NCI-H524 (cell line): Measurements from ENCODE around the gene MYOT.
A peak's percentile ranks its signal among the peaks of the same experiment; 100 is the strongest.
"Not testable (repeated sequence)": the region's sequence is repeated elsewhere in the genome, so short reads cannot be mapped to it uniquely, and the experiment has no call there.

Experiments used
- DNase-seq, 2 experiments: peaks; one replicate each; lab custom pipeline; 2025; lab: John Stamatoyannopoulos, UW

Gene MYOT

DNA sequence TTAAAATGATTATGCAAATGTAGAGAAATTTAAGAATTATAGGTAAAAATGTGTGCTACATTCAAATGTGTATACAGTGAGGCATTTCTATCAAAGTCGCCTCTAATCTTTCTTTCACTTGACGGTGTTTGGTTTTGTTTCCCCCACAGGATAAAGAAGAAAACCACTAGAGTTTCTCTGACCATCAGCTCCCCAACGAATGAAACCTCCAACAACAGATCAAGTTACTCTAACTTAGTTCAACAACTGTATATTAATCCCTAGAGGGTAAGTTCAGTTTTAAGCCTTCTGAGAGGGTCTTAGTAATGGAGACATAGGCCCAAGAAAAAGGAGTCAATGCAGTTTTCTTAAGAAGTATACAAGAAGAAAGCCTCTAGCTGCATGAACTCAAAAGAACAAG lies 11.5 kb upstream of the MYOT start:
- peak in 1 of 2 experiments; percentile 61 for DNase-seq

DNA sequence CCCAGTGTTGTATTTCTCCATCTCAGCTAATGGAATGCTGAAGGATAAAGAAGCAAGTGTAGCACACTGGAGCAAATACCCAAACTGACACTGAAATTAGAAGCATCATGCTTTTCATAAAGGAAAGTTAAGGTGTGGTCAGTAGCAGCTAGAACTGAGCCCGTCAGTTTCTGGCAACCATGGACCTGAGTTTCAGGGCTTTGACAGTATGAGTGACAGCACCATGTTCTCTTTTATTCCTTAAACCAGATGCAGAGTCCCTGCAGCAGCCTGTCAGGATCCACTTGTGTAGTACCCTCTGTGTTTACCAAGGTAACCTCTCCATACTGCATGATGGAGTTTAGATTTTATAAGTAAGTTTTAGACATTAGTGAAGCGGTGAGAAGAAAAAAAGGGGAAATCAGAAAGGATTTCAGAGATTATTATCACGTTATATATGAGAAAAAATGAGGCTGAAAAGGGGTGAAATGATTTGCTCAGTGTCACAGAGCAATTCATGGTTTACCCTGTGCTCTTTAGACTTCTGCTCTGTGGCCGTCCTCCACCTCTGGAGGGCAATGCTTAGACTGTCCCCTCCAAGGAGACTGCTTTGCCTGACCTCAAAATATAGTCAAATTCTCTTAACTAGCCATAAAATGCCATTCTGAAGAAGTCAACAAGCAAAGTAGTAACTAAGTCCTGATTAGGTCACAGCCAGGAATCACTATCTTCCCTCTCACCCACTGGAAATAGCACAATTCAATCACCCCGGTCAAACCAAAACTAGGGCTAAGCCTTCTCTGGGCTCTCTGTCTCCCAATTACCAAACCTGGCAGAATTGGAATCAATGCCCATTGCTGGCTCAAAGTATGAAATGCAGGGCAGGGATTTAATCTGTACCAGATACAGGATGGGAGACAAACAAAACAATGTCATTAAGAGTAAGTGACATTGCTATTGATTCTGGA lies 10.5 kb upstream of the MYOT start:
- no peak for DNase-seq

DNA sequence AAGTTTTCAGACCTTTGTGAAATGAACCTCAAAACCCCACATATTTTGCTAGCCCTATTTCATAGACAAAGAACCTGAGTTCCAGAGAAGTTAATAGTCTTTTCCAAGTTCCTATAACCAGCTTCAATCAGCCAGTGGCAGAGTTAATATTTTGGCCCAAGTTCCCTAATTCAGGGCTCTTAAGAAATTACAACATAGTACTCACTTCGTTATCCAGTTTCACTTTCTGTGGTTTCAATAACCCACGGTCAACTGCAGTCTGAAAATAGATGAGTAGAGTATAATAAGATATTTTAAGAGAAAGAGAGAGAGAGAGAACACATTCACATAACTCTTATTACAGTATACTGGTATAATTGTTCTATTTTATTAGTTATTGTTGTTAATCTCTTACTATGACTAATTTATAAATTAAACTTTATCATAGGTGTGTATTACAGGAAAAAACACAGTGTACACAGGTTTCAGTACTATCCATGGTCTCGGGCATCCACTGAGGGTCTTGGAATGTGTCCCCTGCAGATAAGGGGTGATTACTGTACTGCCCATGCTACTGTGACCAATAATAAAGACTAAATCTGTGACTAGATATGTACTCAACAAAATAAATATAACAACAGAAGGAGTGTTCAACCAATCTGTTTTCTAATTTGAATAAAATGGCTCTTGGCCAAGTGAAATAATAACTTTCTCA lies 9.3 kb upstream of the MYOT start:
- no peak for DNase-seq

DNA sequence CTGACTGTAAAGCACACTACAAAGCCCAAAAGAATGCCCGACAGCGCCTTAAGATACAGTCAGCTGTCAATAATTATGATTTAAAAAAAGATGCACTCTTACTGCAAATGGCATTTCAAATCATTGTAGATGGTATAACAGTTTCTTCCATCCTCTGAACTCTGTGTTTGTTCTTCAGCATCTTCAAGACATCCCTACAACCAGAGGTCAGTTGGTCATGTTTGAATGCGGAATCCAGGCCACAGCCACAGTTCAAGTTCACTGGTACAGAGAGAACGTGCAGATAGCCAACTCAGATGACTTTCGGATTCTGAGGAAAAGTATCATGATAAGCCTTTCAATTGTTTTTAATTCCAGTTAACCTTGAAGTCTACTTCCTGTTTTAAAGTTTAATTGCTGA lies 8.7 kb upstream of the MYOT start:
- no peak for DNase-seq

DNA sequence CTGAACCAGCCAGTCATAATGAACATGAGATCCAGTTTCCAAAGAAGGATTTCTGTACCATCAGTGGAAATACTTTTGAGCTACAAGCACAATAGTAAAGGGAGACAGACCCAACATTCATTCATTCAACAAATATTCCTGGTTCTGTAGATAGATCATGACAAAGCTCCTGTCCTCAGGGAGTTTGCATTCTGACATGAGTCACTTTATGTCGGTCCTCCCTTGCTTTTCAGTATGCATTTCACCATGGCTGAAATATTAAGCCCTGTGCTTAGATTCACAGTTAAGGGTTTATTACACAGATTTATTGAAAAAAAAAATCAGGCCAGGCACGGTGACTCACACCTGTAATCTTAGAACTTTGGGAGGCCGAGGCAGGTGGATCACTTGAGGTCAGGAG lies 5.4 kb upstream of the MYOT start:
- DNase-seq = no peak

DNA sequence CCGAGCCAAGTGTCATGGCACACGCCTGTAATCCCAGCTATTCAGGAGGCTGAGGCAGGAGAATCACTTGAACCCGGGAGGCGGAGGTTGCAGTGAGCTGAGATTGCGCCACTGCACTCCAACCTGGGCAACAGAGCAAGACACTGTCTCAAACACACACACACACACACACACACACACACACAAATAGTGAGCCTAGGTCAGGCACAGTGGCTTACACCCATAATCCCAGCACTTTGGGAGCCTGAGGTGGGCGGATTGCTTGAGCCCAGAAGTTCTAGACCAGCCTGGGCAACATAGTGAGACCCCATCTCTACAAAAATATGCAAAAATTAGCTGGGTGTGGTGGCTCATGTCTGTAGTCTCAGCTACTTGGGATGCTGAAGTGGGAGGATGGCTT lies 4.0 kb upstream of the MYOT start:
- not testable (repeated sequence) for DNase-seq

DNA sequence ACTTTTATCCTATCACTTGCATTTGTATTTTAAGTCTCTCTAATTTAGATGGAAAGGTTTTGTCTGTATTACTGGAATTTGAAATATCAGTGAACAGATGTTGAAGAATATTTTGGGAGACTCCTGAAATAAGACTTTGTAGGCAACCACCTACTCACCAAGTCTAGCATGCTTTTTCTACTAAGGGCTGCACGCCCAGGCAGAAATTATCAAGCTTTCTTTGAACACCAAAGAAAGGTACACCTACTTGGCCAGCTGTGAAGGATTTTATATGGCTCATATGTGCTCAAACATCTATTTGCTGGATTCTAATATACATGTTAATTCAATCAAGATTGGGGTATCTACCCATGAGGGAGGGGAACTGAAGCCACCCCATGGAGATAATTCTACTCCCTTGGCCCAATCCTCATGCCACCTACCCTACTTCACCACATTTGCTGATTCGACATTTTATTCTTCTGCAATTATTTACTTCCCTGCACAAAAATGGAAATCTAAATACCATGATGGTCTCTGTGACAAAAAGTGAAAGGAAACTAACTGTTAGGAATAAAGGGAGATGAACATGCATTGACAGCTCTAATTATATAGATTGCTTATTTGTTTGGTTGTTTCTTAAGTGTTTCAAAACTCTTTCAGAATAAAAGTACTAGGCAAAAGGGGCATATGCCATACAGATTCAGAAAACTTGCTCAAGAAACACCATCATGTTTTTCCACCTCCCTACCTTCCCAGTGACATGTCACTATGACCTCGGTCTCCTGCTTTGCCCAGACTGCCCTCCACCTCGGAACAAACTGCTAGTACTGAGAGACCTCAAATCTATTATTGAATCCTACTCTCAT lies 895 bp upstream of the MYOT start:
- no peak for DNase-seq

DNA sequence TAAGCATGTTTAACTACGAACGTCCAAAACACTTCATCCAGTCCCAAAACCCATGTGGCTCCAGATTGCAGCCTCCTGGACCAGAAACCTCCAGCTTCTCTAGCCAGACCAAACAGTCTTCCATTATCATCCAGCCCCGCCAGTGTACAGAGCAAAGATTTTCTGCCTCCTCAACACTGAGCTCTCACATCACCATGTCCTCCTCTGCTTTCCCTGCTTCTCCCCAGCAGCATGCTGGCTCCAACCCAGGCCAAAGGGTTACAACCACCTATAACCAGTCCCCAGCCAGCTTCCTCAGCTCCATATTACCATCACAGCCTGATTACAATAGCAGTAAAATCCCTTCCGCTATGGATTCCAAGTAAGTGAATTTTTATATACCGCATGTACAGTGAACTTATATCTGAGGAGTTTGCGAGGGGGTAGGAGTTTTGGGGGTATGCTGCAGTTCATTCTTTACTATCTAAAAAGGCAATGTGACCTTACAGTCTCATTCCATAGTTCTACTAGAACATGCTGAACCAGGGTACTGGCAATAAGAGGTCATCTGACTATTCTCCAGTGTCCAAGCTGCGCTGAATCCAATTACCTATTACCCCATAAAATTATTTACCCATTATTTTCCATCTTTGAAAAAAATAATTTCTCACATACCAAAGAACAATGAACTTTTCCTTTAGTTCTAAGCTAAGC lies 3.1 kb downstream of the MYOT start:
- DNase-seq = no peak

DNA sequence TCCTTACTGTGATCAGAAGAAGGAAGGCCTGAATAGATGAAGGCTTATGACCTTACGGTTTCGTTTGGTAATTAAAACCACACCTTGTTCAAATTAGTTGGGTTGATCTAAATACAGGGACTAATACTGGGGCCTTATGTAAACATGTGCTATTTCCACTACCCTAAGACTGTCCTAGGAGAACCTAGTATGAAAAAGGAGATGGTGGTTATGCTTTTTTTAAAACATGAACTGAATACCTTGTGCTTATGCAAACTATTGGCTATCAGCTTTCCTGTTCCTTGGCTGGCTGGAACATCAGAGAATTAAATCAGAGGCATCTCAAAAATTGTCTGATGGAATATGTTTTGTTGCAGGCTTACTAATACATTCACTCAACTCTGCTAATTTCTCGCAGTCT lies 3.9 kb downstream of the MYOT start:
- DNase-seq = no peak

DNA sequence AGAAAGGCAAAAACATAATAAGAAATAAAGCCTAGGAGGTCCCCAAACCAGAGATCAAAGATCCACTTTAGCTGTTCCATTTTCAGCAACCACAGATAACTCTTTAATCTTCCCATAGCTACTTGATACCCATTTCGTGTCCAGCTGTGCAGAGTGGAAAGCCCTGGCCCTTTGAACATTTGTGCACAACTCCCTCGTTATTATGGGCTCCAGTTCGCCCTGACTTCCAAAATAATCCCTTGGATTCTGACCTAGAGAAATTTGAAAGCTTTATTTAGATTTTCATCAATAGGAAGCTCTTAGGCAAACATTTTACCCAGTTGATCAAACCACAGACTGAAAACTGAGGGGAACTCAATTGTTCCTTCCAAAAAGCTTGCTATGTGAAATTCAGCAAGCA lies 4.8 kb downstream of the MYOT start:
- DNase-seq = peak in 1 of 2 experiments; percentile 27

DNA sequence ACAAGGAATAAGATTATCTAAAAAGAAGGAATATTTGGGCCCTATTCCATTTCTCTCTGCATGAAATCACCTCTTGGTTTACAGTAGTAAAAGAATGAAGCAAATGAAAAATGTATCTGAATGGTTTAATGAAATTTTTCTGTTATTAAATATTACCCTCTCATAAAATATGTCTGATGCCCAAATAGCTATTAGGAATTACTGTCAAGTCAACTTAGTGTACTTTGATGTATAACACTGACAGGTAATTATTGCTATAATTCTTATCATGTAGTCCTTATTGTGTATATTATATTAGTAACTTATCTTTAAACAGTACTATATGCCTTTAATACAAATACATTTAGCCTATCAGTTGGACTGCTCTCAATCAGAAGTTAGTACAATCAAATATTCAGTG lies 8.4 kb downstream of the MYOT start:
- no peak for DNase-seq

DNA sequence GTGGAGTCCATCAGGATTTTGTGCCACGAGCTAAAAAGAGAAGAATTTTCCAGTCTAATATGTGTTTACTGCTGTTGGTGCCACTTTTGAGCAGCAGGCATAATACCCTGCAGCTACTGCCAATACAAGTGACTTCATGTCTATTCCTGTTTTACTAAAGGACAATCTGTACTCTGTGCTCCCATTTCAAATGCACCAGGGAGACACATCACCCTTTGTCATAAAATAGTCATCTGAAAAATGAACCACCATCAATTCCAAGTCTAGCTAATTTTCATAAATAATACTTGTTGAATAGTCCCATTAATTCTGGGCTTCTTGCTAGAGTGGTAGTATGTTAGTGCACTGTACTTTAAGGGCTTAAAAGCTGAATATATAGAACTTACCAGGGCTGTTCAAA lies 12.7 kb downstream of the MYOT start:
- DNase-seq = no peak

DNA sequence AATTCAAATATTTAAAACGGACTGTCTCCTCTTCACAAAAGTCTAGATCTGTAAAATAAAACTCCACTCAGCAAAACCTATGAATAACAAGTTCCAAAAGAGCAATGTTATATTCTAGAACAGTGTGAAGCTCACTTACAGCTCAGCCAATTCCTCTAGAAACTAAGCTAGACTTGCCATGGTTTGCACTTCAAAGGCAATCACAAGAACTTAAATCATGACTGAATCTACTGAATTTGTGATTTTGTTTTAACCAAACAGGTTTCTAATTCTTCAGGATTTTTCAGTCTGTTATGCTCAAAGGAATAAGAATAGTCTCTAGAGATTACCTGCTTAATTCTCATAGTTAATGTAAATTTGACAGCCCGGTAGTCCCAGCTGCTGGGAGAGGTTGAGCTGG lies 20.2 kb downstream of the MYOT start:
- no peak for DNase-seq

DNA sequence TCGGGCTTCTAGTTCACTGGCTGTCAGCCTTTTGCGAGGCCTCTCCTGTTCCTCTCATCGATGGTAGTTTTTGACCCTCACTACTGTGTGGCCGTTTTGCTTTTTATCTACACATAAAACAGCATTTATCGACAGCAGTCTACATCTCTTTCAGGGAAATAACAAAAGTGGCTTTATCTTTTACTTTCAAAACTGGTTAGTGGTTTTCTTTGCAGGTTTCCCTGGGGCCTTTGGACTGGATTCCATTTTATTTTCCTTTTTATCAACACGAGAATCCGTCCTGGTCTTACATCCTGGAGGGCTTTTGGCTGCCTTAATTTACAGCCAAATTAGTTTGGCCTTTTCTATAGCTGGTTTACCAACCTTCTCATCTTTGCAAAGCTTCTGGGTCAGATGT lies 20.8 kb downstream of the MYOT start:
- DNase-seq = peak in 1 of 2 experiments; percentile 27

DNA sequence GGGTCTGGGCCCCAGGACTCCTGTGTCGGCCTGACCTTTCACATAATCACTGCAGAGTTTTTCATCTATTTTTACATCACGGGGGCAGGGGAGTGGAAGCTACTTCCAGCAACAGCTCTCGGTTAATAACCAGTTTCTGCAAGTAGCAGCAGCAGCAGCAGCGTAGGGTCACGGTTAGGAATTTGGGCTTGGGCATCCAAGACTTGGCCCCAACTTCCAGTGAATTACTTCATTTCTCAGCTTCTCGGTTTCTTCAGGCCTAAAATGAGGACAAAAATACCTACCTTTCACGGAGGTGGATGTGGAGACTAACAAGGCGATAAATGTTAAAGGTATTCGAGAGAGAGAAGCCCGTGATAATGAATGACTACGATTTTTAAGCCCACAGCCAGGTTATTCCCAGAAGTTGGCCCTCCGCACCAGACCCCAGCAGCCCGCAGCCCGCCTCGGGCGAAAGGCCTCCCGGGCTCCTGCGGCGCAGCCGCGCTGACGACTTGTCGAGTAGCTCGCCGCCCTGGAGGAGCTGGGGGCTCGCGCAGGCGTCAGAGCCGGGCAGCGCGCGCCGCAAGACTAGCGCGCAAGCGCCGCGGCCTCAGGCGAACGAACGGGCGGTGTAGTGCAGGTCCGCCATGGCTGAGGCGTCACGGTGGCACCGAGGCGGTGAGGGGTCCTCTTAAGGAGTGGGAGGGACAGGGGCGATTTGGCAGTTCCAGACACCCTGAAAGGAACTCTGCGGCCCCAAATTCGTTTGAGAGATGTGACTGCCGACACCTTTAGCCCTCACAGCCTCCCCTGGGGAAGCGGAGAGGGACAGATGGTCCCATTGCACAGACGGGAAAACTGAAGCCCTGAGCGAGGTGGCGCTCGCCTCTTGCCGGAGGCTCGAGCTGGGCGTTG lies 21.5 kb downstream of the MYOT start, which contains the start of gene PKD2L2:
TSS of gene PKD2L2 (plus strand) at position 595 of the 897 bp plus-strand sequence. CDS start at position 630, 35 bp downstream.
- DNase-seq = peak; percentile 77 to 89

DNA sequence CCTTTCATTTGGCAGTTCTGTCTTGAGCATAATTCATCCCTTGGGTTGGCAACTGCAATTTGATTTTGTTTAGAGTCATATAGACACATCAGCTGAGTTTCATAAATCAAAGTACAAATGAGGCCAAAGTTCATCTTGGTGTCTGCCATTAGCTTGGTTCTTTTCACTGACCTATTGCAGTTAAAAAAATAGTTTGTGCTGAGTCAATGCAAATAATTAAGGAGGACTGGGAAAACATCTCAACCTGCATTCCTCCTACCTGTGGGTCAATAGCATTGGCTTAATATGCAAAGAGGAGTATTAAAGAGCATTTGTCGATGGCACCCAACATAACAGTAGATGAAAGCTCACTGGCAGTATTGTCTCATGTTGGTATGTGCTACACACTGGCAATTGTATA lies 23.2 kb downstream of the MYOT start:
- DNase-seq = no peak

DNA sequence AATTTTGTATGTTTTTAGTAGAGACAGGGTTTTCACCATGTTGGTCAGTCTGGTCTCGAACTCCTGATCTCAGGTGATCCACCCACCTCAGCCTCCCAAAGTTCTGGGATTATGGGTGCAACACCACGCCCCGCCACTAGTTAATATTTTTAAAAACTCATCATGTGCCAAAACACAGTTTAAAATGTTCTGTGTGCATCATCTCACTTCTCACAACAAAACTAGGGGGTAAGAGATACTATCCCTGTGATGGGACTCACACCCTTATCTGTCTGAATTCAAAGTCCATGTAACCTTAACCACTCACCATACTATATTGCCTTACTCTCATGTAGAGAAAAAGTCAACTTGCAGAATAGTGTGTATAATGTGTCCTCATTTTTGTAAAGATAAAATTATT lies 24.2 kb downstream of the MYOT start:
- DNase-seq = no peak

DNA sequence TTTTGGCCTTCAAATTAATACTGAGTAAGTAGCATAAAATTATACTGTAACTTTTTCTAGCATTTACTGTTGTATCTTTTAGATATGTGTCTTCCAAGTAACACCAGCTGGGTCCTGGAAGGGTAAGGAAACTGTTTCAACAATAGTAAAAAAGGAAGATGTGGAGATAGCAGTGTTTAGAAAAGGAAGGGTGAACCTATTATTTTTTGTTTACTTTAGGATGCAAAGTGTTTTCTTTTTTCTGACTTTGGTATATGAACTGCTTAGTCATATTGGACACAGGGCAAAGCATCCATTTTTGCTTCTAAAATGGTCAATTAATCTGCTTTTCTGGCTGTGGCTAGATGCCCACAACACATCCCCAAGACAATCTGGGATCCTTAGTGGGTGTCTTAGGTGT lies 26.9 kb downstream of the MYOT start:
- DNase-seq = no peak

DNA sequence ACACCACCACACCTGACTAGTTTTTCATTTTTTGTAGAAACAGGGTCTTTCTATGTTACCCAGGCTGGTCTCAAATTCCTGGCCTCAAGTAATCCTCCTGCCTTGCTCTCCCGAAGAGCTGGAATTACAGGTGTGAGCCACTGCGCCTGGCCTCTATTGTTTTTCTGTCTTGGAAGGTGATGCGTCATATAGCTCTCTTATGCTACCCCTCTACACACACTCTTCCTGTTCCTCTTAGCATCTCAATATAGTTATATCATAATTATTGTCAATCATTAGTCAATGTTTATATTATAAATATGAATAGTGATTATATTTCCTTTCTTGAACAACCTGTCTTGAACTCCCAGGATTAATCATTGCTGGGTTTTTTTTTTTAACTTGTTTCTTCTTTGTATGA lies 28.9 kb downstream of the MYOT start:
- no peak for DNase-seq

DNA sequence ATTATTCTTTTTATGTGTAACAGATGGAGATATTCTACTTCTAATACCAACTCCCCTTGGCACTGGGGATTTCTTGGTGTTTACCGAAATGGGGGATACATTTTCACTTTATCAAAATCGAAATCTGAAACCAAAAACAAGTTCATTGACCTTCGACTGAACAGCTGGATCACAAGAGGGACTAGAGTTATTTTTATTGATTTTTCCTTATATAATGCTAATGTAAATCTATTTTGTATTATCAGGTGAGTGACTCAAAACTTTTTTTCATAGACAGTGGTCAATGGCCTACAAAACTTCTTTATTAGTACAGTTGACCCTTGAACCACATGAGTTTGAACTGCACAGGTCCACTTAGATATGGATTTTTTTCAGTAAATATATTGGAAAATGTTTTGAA lies 31.8 kb downstream of the MYOT start:
- no peak for DNase-seq
